ENCODE measurements around the gene WIPF2.

DNA sequence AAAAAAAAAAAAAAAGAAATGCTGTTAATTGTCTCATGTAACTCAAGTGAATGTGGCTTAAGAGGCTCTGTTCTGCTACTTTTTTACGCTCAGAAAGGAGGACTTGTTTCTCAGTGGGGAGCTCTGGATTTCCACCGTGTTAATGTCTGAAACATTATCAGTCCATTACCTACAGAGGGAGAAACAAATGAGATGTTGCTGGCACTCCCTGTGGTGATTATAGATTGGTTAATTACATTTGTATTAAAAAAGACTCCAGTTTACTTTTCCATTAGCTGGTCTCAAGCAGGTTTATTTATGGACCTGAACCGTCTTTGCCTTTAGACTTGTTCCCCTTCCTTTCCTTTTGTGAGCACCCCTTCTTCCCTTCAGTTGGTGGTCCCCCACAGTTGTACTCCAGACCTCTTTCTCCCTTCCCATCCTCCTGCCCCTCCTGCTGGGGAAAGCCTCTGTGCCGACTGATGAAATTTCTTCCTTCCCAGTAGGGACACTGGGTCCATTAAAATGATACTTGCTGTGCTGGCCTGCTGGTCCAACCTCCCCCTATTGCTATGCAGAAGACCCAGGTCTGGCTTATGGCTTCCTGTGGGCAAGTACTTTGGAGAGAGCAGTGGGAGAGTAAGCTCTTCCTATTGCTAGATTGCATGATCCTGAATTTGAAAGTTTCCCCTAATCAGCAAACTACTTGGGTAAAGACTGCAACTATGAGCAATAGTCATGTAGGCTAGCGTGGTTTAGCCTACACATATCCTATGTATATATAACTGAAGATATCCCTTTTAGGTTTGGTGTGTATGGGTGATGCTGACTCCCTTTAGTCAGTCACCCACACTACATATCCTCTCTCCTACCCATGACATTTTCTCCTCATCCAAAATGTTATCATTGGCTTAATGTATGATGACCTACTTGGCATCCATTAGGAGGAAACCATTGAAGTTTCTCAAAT, 76.7 kb downstream of the WIPF2 start:
- TF ChIP-seq EP300 (IDR thresholded peaks at IDR 0.05) (no peak), POLR2AphosphoS5 (IDR thresholded peaks at IDR 0.05) (no peak), POLR2A (IDR thresholded peaks at IDR 0.05; ENCODE audit: low read depth) (no peak)
